ENCODE results near the gene KCTD16.

KCTD16 gene

DNA sequence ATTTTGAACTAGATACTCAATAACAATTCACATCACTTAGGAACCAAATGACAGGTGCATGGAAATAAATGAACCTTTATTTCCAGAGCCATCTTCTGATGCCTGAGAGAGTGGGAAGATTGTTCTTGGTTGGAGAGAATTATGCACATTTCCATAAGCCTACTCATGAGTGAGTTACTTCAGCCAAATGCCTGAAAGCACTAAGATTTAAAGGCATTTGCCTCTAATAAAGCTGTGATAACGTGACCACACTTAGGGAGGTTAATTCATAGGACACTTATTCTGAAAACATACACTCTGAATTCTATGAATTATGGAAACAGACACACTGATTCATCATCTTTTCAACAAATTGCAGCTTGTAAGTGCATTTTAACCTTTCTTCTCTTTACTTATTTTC is 40.0 kb downstream of the KCTD16 start:
- no peak for DNase-seq

DNA sequence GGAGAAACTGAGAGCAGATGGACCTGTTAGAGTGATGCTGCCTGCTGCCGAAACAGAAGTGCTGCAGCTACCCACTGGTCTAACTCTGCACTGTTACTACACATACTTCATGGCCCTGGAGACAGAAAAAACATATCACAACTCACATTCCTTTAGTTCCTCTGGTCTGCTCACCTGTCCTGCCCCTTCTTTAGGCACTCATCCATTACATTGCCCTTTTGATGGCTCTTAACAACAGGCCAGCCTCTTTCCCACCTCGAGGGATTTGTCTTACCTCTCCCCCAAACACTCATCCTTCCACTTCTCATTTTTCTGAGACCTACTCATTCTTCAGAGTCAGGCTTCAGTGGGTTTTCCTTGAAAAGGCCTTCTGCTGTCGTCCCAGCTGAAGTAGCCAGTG is 49.2 kb downstream of the KCTD16 start:
- DNase-seq = no peak

DNA sequence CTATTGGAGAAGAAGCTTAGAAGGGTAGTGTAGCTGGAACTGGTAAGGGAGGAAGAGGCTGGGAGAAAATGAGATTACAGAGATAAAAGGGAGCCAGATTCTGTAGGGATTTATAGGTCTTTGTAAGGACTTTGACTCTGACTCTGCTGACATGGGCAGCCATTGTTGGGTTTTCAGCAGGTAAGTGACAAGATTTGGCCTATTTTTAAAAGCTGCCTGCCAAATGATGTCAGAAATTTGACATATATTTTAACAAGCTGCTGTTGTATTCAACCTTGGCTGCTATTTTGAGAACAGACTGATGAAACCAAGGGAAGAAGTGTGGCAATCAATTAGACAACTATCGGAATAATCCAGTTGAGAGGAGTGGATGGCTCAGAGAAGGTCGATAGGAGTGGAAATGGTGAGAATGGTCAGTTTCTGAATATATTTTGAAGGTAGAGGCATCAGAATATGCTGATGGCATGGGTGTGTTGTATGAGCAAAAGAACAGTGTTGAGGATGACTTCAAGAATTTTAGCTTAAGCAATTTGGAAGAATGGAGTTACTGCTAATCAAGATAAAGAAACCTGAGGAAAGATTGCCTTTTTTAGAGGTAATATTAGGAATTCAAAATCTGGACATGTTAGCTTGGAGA is 56.8 kb downstream of the KCTD16 start:
- no peak for DNase-seq

DNA sequence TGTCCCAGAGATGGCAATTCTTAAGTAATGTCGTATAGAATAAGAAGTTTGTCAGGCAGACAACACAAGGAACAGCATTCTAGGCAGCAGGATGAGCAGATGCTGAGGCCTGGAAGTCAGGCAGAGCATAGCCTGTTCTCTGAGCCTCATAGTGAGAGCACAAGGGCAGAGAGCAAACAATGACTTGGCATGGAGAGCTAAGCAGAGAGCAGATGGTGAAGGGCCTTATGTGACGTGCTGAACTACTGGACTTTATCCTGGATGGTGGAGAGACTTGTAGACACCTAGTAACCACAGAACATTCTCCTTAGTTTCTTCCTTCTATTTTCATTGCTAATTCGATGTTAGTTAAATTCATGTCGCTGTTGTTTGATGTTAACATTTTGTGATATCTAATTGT is 60.1 kb downstream of the KCTD16 start:
- DNase-seq = no peak

DNA sequence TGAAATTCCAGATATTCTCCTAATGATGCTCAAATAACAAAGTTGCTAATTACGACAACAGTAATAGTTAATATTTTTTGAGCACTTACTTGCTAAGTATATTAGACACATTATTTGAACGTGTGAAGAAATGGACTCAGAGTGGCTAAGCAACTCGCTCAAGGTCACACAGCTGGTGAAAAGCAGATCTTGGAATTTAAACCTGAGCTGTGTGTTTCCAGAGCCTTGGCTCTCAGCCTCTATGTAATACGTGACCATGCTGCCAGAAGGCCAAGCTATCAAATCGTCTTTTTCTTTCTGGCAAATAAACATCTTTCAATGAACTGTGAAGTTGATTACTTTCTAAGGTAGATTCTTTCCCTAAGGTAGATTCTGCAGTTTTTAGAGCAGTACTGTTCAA is 61.6 kb downstream of the KCTD16 start:
- DNase-seq = no peak

DNA sequence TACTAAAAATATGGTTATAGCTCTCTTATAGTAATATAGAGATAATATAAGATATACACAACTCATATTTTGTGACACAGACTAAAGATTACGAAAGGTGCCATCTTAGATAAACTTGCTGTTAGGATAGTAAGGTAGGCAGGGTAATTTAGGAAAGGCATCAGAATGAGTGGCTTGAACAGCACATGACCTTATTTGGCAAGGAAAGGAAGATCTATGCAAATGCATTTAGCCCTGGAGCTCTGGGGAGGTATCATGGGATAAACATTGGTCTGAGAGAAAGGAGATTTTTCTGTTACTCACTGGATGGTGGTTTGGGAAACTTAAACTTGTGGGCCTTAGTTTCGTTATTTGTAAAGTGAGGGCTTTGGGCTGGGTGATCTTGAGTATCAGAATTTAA is 65.8 kb downstream of the KCTD16 start:
- DNase-seq = no peak

DNA sequence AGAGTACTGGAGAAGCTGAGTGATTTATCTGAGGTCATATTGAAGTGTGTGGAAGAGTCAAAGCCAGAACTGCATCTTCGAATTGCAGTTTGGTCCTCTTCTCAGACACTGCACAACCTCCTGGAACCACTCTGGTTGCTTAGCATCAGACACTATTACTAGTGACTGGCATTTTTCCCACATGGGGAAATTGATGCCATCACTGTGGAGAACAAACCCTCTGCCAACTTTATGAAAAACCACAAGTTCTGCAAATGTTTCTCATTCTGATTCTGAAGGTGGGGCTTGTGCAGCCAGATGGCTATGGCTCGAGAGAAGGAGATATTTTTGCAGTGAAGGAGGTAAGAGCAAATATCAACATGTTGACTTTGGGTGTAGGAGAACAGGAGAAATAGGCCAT is 67.2 kb downstream of the KCTD16 start:
- DNase-seq = peak in 2 of 3 donors; percentile 1 to 2

DNA sequence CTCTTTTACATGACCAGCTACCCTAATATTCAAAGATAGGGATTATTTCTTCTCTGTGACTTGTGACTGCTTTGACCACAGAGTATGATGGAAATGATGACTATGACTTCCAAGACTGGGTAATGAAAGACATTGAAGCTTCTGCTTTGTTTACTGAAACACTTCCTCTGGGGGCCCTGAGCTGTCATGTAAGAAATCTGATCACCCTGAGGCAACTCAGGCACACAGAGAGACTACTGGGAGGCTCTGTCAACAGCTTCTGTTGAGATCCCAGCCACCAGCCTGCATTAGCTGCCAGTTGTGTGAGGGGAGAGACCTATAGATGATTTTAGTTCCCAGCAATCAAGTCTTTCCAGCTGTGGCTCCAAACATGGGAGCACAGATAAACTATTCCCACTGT is 76.5 kb downstream of the KCTD16 start:
- DNase-seq = no peak

DNA sequence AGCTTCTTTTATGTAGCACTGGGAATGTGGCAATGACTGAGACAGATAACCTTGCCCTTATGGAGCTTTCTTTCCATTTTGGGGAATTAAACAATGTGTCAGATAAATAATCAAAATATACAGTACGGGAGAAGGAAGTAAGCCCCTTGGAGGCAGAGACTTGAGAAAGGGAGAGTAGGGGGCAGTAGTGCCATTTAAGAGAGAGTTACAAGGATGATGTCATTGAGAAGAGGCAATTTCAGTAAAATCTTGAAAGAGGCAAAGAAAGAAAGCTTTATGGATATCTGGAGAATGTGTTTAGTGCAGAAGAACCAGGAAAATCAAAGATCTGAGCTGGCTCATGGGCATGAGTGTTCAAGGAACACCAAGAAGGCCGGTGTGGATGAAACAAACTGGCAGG is 77.3 kb downstream of the KCTD16 start:
- no peak for DNase-seq

DNA sequence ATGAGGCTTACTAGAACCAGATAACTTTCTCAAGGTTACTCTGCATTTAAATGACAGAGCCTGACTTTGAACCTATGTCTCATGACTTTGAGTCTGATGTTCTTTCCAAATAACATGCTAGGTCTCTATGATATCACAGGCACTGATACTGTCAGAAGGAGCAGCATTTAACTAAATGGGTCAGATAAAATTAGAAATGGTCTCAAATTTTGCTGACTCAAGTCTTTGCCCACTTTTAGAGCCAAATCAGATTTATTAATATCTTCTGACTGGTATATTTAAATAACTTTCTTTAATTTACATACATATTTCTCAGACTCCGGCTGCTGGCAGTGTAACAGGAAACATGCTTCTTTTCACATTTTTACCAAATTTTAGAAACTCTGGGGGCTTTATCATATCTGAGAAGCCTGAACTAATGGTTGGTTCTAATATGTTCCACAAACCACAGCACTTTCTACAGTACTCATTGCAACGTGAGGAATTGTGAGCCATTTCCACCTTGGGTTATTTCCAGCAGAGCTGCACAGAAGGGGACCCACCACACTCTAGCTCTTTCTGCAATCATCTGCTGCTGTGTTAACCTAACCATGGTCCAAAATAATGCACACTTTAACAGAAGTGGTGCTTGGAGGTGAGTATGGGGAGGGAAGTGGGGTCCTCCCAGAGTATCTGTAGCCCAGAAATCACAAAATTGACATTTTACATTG is 79.2 kb downstream of the KCTD16 start:
- DNase-seq = no peak

DNA sequence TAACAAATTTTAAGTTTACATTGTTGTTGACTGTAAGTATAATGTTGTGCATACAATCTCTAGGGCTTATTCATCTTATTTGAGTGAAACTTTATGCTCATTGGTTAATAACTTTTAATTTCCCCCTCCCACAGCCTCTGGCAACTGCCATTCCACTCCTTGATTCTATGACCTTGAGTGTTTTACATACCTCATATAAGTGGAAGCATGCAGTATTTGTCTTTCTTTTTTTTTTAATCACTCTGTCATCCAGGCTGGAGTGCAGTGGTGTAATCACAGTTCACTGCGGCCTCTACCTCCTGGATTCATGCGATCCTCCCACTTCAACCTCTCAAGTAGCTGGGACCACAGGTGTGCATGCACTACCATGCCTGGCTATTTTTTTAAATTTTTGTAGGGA is 83.9 kb downstream of the KCTD16 start:
- no peak for DNase-seq

DNA sequence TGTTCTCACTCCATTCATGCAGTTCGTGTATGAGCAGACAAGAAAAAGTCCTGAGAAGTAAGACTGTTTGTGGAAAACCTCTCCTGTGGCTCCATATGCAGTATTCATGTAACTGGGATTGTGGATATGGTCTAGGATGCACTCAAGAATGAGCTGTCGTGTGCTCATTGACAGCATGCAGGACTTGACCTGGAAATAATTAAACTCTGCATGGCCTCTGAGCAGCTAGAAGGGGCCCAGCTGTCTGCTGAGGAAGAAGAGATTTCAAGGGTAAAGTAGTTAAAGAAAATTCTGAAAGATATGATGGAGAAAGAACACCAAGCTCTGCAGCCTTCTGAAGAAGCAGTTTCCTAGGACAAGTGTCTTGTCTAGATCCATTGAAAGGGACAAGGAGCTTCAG is 89.4 kb downstream of the KCTD16 start:
- DNase-seq = no peak

DNA sequence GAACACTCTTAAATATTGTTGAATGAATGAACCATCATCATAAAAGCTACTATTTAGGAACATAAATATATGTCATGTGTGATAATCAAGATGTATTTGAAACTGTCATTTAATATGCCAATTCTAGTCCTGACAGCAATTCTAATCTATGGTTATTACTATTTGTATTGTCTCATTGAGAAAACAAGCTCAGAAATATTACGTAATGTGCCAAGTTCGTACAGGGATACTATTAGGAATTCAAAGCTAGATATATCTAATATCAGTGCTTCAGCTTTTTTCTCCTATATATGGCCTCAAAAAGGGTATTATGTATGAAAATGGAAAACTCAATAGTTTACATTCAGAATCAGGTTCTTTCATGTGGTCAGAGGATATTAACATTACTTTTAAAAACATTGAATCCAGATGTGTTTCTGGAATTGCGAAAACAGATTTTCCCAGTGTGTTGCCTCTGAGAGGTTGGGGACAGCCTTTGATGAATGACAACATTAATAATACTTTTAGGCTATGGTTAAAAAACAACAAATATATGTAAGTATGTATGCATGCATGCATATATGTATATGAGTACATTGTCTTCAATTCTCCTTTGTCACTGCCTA is 95.1 kb downstream of the KCTD16 start:
- no peak for DNase-seq

DNA sequence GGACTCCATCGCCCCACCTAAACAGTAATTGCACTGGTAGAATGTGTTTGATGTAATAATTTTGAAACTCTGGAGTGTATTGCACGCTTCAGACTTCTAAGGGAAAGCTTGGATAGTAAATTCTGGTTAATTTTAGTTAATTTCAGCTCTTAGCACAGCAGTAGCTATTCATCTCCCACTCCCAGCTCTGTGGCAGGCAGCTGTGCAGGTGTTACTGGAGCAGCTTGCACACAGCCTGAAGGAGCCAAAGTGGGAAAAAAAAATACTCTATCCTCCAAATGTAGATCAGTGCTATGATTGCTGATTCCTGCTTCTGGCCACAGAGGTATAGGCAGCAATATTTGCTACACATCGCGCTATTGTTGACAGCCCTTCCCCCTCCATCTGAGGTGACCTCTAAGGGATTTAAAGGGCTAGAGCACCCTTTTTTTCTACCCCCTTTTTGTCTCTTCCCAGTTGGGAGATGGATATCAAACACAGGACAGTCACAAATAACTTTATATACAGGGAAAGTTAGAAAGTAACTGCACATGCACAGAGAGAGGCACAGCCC is 97.4 kb downstream of the KCTD16 start:
- DNase-seq = no peak

DNA sequence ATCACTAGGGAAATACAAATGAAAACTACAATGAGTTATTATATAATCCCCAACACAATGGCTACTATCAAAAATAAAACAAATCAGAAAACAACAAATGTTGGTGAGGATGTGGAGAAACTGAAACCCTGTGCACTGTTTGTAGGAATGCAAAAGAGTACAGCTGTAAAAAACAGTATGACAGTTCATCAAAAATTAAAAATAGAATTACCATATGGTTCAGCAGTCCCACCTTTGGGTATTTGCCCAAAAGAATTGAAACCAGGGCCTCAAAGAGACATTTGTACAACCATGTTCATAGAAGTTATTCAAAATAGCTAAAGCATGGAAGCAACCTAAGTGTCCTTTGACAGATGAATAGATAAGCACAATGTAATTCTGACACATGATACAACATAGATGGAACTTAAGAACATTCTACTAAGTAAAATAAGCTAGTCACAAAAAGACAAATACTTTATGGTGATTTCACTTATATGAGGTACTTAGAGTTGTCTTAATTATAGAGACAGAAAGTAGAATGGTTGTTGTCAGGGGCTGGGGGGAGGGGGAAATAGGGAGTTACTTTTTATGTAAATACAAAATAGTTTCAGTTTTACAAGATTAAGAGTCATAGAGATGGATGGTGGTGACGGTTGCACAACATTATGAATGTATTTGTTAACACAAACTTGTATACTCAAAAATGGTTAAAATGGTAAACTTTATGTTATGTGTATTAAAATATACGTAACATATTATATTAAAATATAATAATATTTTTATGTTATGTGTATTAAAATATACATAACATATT is 102.8 kb downstream of the KCTD16 start:
- DNase-seq = no peak

DNA sequence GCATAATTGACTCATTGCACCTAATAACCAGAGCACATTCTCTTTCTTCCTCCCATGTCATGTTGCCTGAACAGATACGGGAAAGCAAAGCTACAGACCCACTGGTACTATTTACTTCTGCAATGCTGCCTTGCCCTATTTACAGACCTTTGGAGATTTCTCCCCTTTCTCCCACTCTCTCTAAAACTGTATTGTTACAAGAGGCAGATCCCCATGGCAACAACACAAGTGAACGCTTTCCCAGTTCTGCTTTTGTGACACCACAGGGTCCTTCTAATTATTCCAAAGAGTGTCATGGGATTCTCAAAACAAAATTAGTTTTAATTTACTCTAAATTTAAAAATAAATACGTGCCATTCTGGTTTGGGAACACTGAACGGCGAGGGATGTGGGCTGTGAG is 104.7 kb downstream of the KCTD16 start:
- DNase-seq = no peak

DNA sequence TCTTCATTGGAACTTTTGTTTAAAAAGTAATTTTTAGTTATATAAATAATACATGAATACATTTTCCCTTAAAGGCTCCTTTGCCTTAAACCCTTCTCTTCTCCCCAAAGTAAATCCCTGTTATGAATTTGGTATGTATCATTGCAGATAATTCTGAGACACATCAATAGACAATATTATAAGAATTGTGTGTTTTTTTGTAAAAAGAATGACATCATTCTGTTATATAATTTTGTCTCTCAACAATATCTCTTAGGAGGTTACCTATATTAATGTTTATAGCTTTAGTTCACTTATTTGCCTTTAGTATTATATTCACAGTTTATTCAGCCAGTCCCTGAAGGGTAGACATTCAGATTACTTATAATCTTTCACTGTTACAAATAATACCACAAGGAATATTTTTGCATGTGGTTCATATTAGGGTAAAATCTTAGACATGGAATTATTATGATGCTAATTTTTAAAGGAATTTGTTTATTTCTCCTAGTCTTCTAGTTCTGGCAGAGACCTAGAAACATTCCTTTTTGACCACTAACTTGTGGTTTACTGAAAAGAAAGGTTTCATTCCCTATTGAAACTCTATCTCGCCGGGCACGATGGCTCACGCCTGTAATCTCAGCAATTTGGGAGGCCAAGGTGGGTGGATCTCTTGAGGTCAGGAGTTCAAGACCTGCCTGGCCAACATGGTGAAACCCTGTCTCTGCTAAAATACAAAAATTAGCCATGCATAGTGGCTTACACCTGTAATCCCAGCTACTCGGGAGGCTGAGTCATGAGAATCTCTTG is 105.6 kb downstream of the KCTD16 start:
- DNase-seq = no peak

DNA sequence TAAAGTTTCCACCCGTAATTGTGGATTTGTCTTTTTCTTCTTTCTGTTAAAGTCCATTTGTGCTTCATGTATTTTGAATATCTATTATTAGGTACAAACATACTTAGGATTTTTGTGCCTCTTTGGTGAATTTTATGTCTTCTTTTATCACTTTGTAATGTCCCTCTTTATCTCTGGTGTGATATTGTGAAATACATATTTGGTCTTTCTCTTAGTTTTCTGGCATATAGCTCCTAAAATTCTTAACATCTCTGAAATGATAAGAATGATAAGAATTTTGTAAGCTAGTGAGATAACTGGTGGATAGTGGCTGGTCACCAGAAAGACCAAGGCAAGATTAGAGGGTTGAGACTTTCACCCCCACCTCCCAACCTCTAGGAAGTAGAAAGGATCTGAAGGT is 111.1 kb downstream of the KCTD16 start:
- DNase-seq = no peak

DNA sequence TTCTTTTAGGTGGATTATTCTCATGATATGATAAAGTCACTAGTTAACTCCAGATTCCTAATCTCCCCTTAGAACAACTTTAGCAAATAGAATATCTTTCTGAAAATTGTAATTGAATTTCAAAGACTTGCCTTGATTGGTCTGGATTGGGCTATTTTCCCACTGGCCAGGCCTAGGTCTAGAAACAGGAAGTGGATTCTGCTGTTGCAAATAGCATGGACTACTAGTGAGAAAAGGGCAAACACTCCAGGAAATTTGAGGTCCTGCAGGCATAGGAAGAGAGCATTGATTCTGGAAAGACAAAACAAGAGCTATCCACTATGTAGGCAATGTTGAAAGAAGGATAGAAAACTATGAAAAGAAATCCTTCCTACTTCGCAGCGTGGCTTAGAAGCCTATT is 113.4 kb downstream of the KCTD16 start:
- DNase-seq = no peak

DNA sequence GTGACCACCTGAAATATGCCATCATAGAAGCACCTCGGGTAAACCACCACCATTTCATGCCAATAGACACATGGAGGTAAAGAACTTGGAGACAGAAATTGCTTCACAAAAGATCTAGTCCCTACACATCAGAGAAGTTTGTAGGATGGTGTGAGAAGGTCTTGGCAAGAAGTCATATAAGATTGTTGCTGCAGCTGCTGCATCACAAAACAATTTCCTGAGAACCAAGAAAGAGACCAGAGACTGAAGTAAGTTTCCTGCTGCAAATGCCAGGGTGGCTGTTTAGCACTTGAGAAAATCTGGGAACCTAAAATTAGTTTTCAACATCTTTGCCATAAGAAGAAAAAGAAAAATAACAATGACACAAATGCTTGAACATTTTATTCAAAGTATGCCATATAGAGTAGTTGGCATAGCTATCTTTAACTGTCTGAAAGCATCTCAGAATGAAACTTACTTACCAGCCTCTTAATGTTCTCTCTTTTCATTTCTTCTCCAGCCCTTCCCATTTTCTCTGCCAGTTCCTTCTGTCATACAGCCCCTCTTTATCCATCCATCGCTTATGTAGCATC is 114.3 kb downstream of the KCTD16 start:
- DNase-seq = no peak

DNA sequence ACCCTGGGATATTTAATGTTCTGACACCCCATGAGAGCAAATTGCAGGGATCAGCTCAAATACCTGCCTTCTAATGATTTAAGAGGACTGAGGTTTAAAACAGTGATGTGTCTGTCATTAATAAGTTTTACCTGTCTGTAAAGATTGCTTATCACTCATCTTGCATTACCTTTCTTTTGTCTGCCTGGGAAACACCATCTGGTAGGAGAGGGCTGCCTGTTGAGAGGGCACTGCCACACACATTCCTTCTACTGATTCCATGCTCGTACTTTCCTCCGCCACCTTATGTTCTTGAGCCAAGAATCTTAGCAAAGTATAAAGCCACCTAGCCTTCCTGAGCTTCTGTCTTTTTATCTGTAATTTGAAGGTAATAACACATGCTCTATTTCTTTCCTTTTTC is 118.6 kb downstream of the KCTD16 start:
- no peak for DNase-seq

DNA sequence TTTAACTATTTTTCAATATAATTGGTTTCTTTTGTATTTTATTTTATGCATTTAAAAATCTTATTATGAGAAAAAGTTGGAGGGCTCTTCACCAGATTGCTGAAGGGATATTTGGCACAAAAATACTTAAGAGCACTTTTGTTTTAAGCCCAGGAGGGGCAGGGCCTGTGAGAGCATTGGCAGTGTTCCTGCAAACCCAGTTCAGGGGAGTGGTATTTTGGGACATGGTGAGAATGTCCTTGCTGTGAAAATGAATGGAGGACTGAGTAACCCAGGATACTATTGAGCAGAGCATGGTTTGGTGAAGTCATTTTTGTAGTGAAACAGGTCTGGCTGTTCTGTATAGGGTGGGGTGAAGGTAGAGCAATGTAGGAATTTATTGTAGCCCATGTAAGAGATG is 121.4 kb downstream of the KCTD16 start:
- DNase-seq = no peak

Data from suppressor macrophage treated with lipopolysaccharide for 1 hour (primary cell).